Right lobe of liver (tissue), 4 donors: Measurements from ENCODE around the gene CLSTN3.
A peak's percentile ranks its signal among the peaks of the same experiment; 100 is the strongest.

Source experiments
- CTCF ChIP-seq, 4 donors: fragments of 200-600 bp in 3 of 4; fragments of 450-650 bp in 1 of 4; IDR thresholded peaks; one replicate each; pipeline versions ENCODE4 v1.5.1 to v1.8.0; 2016 to 2022; ENCODE audit warnings: antibody characterized with exemption in 4 of 4, mild to moderate bottlenecking in 2 of 4
- POLR2A ChIP-seq: fragments of 450-650 bp; IDR thresholded peaks from one replicate; pipeline ENCODE4 v1.6.1; 2017; ENCODE audit warnings: antibody characterized with exemption, mild to moderate bottlenecking
- donor health status: DM: no; HTN: no; CAD: no.
- donor health status: DM: no; HTN: no; CAD: no.
- donor health status: DM: no; HTN: yes; CAD: no.

GRCh38 chr12:7113389-7113871 lies 16.7 kb upstream of the CLSTN3 start:
- TF ChIP-seq CTCF (IDR thresholded peaks at IDR 0.05) (peak; percentile 85 to 87 (median 86)), POLR2A (no peak)
